Ecto neural progenitor cell (in vitro differentiated cells): ENCODE measurements around the gene CEP78.

ENCODE experiments used
- DNase-seq: peaks from one replicate; pipeline ENCODE4 v3.0.0-alpha.2; 2018; ENCODE audit warnings: low spot score

Gene CEP78

GRCh38 chr9:78307360-78307759 is 71.5 kb downstream of the CEP78 start:
- no peak for DNase-seq

GRCh38 chr9:78309066-78309465 is 73.2 kb downstream of the CEP78 start:
- no peak for DNase-seq

DNA sequence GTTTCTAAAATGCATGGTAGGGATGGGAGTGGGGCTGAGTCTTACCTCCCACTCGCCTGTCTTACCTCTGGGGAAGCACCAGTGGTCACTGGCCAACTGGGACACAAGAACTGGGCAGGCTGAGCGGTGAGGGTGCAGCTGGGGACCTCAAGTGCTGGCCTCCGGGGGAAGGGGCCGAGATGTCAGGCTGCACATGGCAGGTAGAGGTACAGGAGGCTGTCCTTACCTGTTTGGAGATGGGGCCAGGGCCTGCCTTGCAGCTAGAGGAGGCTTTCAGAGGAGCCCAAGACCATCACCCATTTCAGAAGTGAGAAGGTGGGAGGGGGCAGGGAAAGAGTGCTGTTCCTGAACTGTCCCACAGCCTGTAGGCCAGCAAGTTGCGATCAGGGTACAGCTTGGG is 75.2 kb downstream of the CEP78 start:
- no peak for DNase-seq

DNA sequence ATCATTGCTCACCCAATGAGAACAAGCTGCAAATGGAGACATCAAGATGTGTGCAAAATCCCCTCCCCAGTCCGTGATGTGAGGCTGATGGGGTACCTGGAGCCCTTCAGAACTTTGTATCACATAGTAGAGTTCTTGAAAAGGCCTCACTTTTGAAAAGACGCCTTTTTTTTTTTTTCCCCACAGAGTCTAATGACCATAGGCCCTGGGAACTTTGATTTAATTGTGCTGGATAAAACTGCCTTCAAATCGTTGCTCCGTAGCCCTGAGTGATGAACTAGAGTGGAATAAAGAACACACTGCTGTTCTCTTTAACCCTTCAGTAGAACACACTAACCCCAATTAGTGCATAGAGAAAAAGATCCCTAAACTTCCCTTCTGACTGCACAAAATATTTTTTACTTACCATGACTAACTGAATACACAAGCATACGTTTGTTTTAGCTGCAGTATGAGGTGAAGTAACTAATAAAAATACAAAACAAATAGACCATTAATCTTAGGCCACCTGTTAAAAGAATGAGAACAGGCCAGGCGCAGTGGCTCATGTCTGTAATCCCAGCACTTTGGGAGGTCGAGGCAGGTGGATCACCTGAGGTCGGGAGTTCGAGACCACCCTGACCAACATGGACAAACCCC is 76.1 kb downstream of the CEP78 start:
- no peak for DNase-seq

- DNase-seq, result no peak
Measured at GRCh38 chr9:78314550-78314949, 78.7 kb downstream of the CEP78 start.

DNA sequence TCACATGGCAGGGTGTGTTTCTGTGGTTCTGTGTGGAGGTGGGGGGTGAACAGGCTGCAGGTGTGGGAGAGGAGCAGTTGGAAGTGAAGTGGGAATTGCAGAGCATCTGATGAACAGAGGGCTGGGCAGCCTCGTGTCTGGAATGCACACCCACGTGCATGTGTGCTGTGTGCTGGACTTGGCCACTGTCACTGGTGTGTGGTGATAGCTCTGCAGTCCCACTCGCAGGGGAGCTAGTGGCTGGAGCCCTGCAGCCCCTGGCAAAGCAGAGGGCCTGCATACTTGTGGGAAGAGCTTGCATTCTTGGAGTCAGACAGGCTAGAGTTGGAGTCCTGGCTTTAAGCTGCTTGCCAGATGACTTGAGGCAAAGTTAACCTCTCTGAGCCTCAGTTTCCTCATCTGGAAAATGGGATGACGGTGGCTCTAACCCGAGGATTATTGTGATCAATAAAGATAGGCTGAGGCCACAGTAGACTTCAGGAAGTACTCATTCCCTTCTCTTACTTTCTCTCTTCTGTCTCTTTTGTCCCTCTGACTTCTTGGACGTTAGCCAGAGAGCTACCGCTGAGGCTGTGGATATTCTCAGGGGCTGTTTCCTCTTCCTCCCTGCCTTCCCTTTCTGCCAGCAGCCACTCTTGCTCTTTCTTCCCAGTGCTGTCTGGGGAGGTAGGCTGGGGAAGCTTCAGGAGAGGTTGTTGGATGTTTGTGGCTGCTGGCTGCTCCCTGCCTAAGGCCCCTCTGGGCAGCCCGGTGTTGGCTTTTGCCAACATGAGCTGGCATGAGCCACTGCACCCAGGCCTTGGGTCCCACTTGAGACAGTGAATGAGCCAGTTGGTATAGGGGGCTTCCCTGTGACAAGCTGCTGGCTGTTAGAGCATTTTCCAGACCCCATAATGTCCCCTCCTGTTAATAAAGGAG is 79.3 kb downstream of the CEP78 start:
- no peak for DNase-seq

DNA sequence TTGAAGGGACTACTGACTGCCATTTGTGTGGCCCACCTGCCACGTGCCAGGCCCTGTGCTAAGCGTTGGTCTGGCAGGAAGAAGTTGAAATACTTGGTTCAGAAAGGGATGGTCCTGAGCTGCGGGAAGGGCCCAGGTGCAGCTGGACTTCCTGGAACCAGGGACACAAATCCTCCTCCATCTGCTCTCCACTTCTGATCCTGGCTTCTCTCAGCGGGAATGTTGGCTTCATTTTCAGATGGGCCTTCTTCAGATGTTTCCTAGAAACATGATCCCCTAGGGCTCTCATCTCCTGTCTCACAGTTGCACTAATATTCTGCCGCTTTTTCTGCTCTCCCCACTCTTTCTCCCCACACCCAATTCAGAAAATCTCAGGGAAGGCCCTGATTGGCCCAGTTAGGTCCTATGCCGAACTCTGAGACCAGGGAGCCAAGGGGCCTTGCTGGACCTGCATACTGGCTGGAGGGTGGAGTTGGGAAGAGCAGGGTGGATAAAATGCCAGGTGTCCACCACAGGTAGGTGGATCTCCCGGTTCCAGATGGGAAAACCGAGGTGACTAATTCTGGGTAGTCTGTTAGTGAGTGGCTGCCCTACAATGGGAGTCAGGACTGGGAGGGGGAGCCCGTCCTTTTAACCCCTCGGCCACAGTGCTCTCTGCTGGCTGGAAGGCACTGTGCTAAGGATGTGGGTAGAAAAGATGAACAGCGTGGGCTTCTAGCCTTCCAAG is 80.5 kb downstream of the CEP78 start:
- DNase-seq, result no peak

GRCh38 chr9:78319197-78320029 is 83.5 kb downstream of the CEP78 start:
- DNase-seq, result no peak

- DNase-seq, result no peak
Measured at GRCh38 chr9:78320030-78320693, 84.3 kb downstream of the CEP78 start.

GRCh38 chr9:78320875-78321496 is 85.1 kb downstream of the CEP78 start:
- DNase-seq, result no peak

DNA sequence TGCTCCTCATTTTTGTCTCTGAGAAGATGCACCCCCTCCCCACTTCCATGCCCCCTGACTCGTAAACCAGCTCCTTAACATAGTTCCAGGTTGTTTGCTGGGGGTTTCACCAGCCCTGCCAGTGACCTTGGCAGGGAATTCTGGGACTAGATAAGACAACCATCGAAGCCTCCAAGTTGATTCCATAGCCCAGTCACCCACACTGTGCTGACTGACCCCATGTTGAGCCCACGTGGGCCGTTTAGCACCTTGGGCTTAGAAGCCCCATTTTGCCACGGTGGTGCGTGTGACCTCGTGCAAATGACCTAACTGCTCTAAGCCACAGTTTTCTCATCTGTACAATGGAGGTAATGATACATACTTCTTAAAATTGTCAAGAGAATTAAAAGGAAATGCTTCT is 85.6 kb downstream of the CEP78 start:
- DNase-seq, result no peak

DNA sequence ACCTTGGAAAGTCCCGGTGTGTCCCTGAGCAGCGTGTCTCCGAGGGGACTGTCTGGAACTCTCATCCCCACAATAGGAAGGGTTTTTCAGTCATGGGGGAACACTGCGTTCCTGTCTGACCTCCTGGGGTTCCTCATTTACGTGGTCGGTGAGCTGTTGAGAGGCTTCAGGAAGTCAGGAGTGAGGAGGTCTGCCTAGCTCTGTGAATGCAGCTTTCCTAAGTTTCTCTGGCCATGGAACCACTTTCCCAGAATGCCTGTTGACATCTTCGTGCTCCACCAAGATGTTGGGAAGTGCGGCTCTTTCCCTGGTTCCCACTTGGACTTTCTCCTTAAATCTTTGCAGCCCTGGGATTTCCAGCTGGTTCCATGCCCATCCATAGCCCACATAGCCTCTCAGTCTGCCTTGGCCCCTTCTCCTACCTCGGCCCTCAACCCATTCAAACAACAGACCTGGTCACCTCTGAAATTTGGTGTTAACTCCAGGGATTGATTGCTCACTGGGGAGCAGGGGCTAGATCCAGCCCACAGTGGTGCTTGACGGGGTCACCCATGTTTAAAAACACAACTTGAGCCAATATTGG is 88.3 kb downstream of the CEP78 start:
- DNase-seq, result no peak

DNA sequence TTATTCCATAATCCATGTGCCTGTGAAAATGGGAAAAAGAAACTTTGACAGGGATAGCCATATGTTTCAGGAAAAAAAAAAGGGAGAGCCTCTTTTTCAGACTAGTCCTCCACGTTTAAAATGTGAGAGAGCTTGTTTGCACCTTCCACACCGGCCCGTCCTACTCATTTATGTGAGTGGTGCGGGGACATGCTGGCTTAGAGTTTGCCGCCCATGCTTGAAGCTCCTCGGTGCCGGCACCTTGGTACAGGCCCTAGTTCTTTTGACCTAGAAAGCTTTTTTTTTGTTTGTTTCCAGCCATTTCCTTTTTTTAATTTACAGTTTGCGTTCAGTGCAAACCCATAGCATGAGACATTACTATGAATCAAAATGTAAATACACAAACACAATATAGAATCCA is 88.8 kb downstream of the CEP78 start:
- no peak for DNase-seq

- peak; percentile 50 for DNase-seq
Measured at GRCh38 chr9:78325343-78325742, 89.5 kb downstream of the CEP78 start.

DNA sequence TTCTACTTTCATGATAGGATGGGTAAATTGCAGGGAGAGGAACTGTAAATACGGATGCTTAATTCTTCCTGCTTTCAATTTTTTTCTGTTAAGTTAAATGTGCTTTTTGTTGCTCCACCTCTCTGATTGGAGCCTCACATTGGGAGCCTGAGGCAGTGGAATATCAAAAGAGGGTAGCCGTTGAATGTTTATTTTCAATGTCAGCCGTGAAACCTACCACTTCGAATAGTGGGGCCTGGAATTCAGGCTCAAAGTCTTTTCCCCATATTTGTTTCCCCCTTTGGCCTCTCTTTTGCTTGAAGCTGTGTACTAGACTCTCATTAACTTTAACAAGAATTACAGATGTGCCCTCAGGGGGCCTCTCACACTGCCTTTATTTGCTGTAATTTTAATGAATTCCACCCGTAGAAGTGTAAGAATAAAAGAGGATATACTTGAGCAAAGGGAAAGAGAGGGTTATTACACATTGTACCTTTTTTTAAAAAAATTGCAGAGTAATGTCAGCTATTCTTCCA is 90.0 kb downstream of the CEP78 start:
- no peak for DNase-seq

GRCh38 chr9:78326564-78326963 is 90.7 kb downstream of the CEP78 start:
- DNase-seq, result no peak
